ENCODE data around the gene LRRC66. TPM values are rescaled to one million over a fixed set of nuclear protein-coding genes. Genes with fewer than 3 reads are reported as not detected.

LRRC66 gene
- total and polyA plus RNA-seq, 9 of the 15 experiments (the other 6 are each of a cell fraction or from before 2014, with no cell fraction given) = not detected

DNA sequence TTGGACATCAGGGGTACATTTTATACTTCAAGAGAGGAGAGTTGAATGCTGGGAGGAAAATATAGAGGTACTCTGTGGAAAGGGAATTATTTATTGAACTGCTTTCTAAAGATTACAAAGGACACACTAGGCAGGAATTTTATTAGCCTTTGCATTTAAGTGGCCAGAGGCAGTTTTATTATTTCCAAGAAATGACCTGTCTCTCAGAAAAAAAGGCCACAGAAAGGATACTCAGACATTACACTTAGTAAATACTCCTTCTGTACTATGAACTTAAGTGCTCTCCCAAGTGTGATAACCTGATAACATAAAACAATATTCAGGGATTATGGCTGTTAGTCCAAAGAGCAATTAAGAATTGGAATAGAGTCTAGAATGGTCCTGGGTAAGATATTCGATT, 7.5 kb downstream of the LRRC66 start (continued):
- TF ChIP-seq, protein P1, sequence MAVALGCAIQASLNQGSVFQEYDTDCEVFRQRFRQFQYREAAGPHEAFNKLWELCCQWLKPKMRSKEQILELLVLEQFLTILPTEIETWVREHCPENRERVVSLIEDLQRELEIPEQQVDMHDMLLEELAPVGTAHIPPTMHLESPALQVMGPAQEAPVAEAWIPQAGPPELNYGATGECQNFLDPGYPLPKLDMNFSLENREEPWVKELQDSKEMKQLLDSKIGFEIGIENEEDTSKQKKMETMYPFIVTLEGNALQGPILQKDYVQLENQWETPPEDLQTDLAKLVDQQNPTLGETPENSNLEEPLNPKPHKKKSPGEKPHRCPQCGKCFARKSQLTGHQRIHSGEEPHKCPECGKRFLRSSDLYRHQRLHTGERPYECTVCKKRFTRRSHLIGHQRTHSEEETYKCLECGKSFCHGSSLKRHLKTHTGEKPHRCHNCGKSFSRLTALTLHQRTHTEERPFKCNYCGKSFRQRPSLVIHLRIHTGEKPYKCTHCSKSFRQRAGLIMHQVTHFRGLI (CRISPR knock-in tag; IDR thresholded peaks at IDR 0.05) = no peak
- TF ChIP-seq ZNF507 (tag; conservative IDR thresholded peaks at IDR 0.05) (no peak), ESRRB (CRISPR knock-in tag; IDR thresholded peaks at IDR 0.05; ENCODE audit: borderline replicate concordance) (no peak), ZNF354B (CRISPR knock-in tag; IDR thresholded peaks at IDR 0.05) (no peak), CXXC5 (CRISPR knock-in tag; IDR thresholded peaks at IDR 0.05) (no peak), BRCA1 (IDR thresholded peaks at IDR 0.05) (no peak), BRCA1 (CRISPR knock-in tag; IDR thresholded peaks at IDR 0.05) (no peak), ZNF780A (CRISPR knock-in tag; IDR thresholded peaks at IDR 0.05) (no peak), NR2C1 (IDR thresholded peaks at IDR 0.05) (no peak), NR2C1 (tag; IDR thresholded peaks at IDR 0.05) (no peak)
- TF ChIP-seq, protein P2, sequence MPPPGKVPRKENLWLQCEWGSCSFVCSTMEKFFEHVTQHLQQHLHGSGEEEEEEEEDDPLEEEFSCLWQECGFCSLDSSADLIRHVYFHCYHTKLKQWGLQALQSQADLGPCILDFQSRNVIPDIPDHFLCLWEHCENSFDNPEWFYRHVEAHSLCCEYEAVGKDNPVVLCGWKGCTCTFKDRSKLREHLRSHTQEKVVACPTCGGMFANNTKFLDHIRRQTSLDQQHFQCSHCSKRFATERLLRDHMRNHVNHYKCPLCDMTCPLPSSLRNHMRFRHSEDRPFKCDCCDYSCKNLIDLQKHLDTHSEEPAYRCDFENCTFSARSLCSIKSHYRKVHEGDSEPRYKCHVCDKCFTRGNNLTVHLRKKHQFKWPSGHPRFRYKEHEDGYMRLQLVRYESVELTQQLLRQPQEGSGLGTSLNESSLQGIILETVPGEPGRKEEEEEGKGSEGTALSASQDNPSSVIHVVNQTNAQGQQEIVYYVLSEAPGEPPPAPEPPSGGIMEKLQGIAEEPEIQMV (tag; conservative IDR thresholded peaks at IDR 0.05; ENCODE audit: low read depth) = no peak
- TF ChIP-seq, protein P3, sequence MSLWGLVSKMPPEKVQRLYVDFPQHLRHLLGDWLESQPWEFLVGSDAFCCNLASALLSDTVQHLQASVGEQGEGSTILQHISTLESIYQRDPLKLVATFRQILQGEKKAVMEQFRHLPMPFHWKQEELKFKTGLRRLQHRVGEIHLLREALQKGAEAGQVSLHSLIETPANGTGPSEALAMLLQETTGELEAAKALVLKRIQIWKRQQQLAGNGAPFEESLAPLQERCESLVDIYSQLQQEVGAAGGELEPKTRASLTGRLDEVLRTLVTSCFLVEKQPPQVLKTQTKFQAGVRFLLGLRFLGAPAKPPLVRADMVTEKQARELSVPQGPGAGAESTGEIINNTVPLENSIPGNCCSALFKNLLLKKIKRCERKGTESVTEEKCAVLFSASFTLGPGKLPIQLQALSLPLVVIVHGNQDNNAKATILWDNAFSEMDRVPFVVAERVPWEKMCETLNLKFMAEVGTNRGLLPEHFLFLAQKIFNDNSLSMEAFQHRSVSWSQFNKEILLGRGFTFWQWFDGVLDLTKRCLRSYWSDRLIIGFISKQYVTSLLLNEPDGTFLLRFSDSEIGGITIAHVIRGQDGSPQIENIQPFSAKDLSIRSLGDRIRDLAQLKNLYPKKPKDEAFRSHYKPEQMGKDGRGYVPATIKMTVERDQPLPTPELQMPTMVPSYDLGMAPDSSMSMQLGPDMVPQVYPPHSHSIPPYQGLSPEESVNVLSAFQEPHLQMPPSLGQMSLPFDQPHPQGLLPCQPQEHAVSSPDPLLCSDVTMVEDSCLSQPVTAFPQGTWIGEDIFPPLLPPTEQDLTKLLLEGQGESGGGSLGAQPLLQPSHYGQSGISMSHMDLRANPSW (CRISPR knock-in tag; IDR thresholded peaks at IDR 0.05) = no peak
- TF ChIP-seq, protein P4, sequence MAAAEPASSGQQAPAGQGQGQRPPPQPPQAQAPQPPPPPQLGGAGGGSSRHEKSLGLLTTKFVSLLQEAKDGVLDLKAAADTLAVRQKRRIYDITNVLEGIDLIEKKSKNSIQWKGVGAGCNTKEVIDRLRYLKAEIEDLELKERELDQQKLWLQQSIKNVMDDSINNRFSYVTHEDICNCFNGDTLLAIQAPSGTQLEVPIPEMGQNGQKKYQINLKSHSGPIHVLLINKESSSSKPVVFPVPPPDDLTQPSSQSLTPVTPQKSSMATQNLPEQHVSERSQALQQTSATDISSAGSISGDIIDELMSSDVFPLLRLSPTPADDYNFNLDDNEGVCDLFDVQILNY (CRISPR knock-in tag; IDR thresholded peaks at IDR 0.05) = no peak
